Measurements from ENCODE around the gene SLC7A6.

SLC7A6 gene

GRCh38 chr16:68345958-68346635, 81.8 kb downstream of the SLC7A6 start:
- no peak for DNase-seq (ENCODE audit: low read depth, low spot score)

GRCh38 chr16:68346892-68347480, 82.7 kb downstream of the SLC7A6 start:
- no peak for DNase-seq (ENCODE audit: low read depth, low spot score)

- no peak for DNase-seq (ENCODE audit: low read depth, low spot score)
Observed at GRCh38 chr16:68347605-68348004, 83.3 kb downstream of the SLC7A6 start.

GRCh38 chr16:68348639-68349445, 84.5 kb downstream of the SLC7A6 start:
- DNase-seq (ENCODE audit: low read depth, low spot score) = no peak

GRCh38 chr16:68349838-68350410, 85.6 kb downstream of the SLC7A6 start:
- no peak for DNase-seq (ENCODE audit: low read depth, low spot score)

GRCh38 chr16:68350813-68351350, 86.6 kb downstream of the SLC7A6 start:
- DNase-seq (ENCODE audit: low read depth, low spot score) = no peak

Measured in ELF-1 (cell line).